HG03354 (cell line): ENCODE measurements around the gene DHRS11.
"Not testable (repeated sequence)": the region's sequence is repeated elsewhere in the genome, so short reads cannot be mapped to it uniquely, and the experiment has no call there.

Source experiments
- ATAC-seq: cut with Tn5 transposase; IDR thresholded peaks from one replicate; pipeline ENCODE4 v1.9.1; 2021; ENCODE audit warnings: mild to moderate bottlenecking; ENCODE audit not compliant: unreplicated experiment, poor library complexity, severe bottlenecking

Gene DHRS11

GRCh38 chr17:36592716-36593321 is 1.1 kb downstream of the DHRS11 start:
- no peak for ATAC-seq

- no peak for ATAC-seq
These were observed 2.1 kb downstream of the DHRS11 start for GRCh38 chr17:36593656-36594316.

- no peak for ATAC-seq
These were observed 3.1 kb downstream of the DHRS11 start for GRCh38 chr17:36594626-36595401.

- ATAC-seq: no peak
These were observed 5.5 kb downstream of the DHRS11 start for GRCh38 chr17:36597226-36597625.

- no peak for ATAC-seq
These were observed 6.4 kb downstream of the DHRS11 start for GRCh38 chr17:36597866-36598777.

- ATAC-seq: no peak
These were observed 7.3 kb downstream of the DHRS11 start for GRCh38 chr17:36598951-36599401.

GRCh38 chr17:36599546-36600250 is 8.0 kb downstream of the DHRS11 start:
- ATAC-seq: no peak

GRCh38 chr17:36600465-36600864 is 8.8 kb downstream of the DHRS11 start:
- ATAC-seq: no peak

GRCh38 chr17:36600936-36601302 is 9.2 kb downstream of the DHRS11 start:
- no peak for ATAC-seq

GRCh38 chr17:36601303-36602029 is 9.8 kb downstream of the DHRS11 start, which contains the start of gene MRM1:
Gene MRM1 (plus strand): TSS chr17:36601583. CDS start chr17:36601811, 228 bp downstream.
- peak; percentile 77 for ATAC-seq

GRCh38 chr17:36602030-36602748 is 10.5 kb downstream of the DHRS11 start:
- ATAC-seq: no peak

GRCh38 chr17:36602924-36603384 is 11.3 kb downstream of the DHRS11 start:
- ATAC-seq: no peak

- ATAC-seq: not testable (repeated sequence)
These were observed 13.3 kb downstream of the DHRS11 start for GRCh38 chr17:36605028-36605427.

- ATAC-seq: no peak
These were observed 16.6 kb downstream of the DHRS11 start for GRCh38 chr17:36608280-36608679.

- no peak for ATAC-seq
These were observed 17.3 kb downstream of the DHRS11 start for GRCh38 chr17:36608794-36609497.

- no peak for ATAC-seq
These were observed 17.8 kb downstream of the DHRS11 start for GRCh38 chr17:36609498-36609862.

GRCh38 chr17:36610474-36610873 is 18.8 kb downstream of the DHRS11 start:
- no peak for ATAC-seq
